C4-2B (cell line): ENCODE data around the gene SORL1.

Experiments used
- ZFX ChIP-seq: fragments of 450-650 bp; IDR thresholded peaks from 2 replicates; pipeline ENCODE4 v1.6.1; 2017
- TF ChIP-seq, protein P1 (sequence below): fragments of 450-650 bp; conservative IDR thresholded peaks from 2 replicates; pipeline ENCODE4 v1.5.1; 2017; ENCODE audit warnings: mild to moderate bottlenecking

DNA sequence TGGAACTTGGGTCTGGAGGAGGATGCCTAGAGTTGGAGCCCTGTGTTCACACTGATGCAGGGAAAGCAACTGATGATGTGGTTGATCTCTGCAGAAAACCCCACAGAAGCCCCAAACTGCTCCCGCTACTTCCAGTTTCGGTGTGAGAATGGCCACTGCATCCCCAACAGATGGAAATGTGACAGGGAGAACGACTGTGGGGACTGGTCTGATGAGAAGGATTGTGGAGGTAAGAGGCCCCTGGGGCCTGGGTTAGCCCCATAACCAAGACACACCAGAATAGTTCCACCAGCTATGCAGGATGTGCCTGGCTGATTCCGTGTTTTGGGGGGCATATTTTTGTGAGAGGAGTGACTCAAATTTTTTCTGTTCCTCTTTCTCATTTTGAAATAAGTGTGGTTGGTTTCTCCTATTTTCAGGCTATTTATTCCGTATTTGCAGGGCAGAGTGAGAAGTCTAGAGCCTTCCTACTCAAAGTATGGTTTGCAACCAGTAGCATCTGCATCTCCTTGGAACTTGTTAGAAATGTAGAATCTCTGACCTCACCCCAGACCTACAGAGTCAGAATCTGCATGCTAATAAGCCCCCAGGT lies 137.9 kb downstream of the SORL1 start:
- TF ChIP-seq, protein P1, sequence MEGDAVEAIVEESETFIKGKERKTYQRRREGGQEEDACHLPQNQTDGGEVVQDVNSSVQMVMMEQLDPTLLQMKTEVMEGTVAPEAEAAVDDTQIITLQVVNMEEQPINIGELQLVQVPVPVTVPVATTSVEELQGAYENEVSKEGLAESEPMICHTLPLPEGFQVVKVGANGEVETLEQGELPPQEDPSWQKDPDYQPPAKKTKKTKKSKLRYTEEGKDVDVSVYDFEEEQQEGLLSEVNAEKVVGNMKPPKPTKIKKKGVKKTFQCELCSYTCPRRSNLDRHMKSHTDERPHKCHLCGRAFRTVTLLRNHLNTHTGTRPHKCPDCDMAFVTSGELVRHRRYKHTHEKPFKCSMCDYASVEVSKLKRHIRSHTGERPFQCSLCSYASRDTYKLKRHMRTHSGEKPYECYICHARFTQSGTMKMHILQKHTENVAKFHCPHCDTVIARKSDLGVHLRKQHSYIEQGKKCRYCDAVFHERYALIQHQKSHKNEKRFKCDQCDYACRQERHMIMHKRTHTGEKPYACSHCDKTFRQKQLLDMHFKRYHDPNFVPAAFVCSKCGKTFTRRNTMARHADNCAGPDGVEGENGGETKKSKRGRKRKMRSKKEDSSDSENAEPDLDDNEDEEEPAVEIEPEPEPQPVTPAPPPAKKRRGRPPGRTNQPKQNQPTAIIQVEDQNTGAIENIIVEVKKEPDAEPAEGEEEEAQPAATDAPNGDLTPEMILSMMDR, result no peak
- TF ChIP-seq ZFX, result no peak
